Naive thymus-derived CD4-positive, alpha-beta T cell (primary cell): ENCODE data around the gene NDUFAB1. TPM values are rescaled to one million over a fixed set of nuclear protein-coding genes. Genes with fewer than 3 reads are reported as not detected.
A peak's percentile ranks its signal among the peaks of the same experiment; 100 is the strongest.

Source experiments
- ATAC-seq: fragments of 150-1000 bp; cut with Tn5 transposase; 2 replicates; pipeline ENCODE4 v1.10.0; 2021; ENCODE audit warnings: mild to moderate bottlenecking, moderate library complexity
- CTCF ChIA-PET: fragments of 350-600 bp; sonication (Branson Sonifier 250); formaldehyde crosslinking; loops from one replicate; lab custom pipeline; 2021; ENCODE audit warnings: antibody characterized with exemption; lab: Charles Lee
- POLR2A ChIA-PET: fragments of 350-600 bp; sonication (Branson Sonifier 250); formaldehyde crosslinking; loops from one replicate; lab custom pipeline; 2021; ENCODE audit warnings: antibody characterized with exemption, inconsistent platforms; lab: Charles Lee
- DNase-seq, 9 donors: peaks; one replicate each; pipeline versions ENCODE4 v3.0.0 to v3.0.0-alpha.2; 2020 to 2022; ENCODE audit warnings: mixed read lengths in 1 of 9
- H3K27ac ChIP-seq: one replicate; pipeline ENCODE4 v1.7.0; 2013; ENCODE audit warnings: mild to moderate bottlenecking, low read depth, low read length, moderate library complexity
- H3K27me3 ChIP-seq, 2 donors: one replicate each; pipeline ENCODE4 v1.7.0; 2013; ENCODE audit warnings: low read length in 2 of 2, mild to moderate bottlenecking in 2 of 2, moderate library complexity in 2 of 2; ENCODE audit not compliant: control insufficient read depth in 2 of 2, insufficient read depth in 2 of 2
- H3K36me3 ChIP-seq, 3 experiments: 1 replicate in 2 of 3; 2 replicates in 1 of 3; pipeline ENCODE4 v1.7.0; 2013; ENCODE audit warnings: low read length in 3 of 3, mild to moderate bottlenecking in 3 of 3, moderate library complexity in 1 of 3; ENCODE audit not compliant: insufficient read depth in 3 of 3, control insufficient read depth in 2 of 3
- H3K4me1 ChIP-seq, 2 donors: one replicate each; pipeline ENCODE4 v1.7.0; 2013; ENCODE audit warnings: low read length in 2 of 2, mild to moderate bottlenecking in 2 of 2, moderate library complexity in 1 of 2; ENCODE audit not compliant: control insufficient read depth in 2 of 2, insufficient read depth in 2 of 2
- H3K4me3 ChIP-seq: 2 replicates; pipeline ENCODE4 v1.7.0; 2013; ENCODE audit warnings: mild to moderate bottlenecking, low read length
- H3K9me3 ChIP-seq, 3 experiments: 1 replicate in 2 of 3; 2 replicates in 1 of 3; pipeline ENCODE4 v1.7.0; 2013; ENCODE audit warnings: low read length in 3 of 3; ENCODE audit not compliant: control insufficient read depth in 2 of 3
- H3K27ac Mint-ChIP-seq, 9 donors: one replicate each; pipeline ENCODE4 v1.8.0; 2020 to 2022; ENCODE audit warnings: mixed read lengths in 9 of 9, mild to moderate bottlenecking in 8 of 9, moderate library complexity in 5 of 9, inconsistent platforms in 2 of 9
- H3K27me3 Mint-ChIP-seq, 5 donors: one replicate each; pipeline ENCODE4 v1.8.0; 2021 to 2022; ENCODE audit warnings: mixed read lengths in 5 of 5, mild to moderate bottlenecking in 1 of 5
- H3K36me3 Mint-ChIP-seq, 5 donors: one replicate each; pipeline ENCODE4 v1.8.0; 2020 to 2022; ENCODE audit warnings: mixed read lengths in 5 of 5, mild to moderate bottlenecking in 3 of 5, inconsistent platforms in 1 of 5
- H3K4me1 Mint-ChIP-seq, 7 donors: one replicate each; pipeline ENCODE4 v1.8.0; 2020 to 2022; ENCODE audit warnings: mixed read lengths in 7 of 7, mild to moderate bottlenecking in 3 of 7, inconsistent platforms in 1 of 7
- H3K4me3 Mint-ChIP-seq, 10 donors: one replicate each; pipeline ENCODE4 v1.8.0; 2020 to 2022; ENCODE audit warnings: mild to moderate bottlenecking in 10 of 10, mixed read lengths in 10 of 10, moderate library complexity in 6 of 10, inconsistent platforms in 2 of 10
- H3K9me3 Mint-ChIP-seq, 11 donors: one replicate each; pipeline ENCODE4 v1.8.0; 2020 to 2022; ENCODE audit warnings: mixed read lengths in 11 of 11, mild to moderate bottlenecking in 4 of 11, inconsistent platforms in 1 of 11, moderate library complexity in 1 of 11
- intact Hi-C, 2 donors: fragments of 100-400 bp; cut with micrococcal nuclease; formaldehyde crosslinking; loops; one replicate each; pipeline ENCODE4 v1.15.1; 2023
- polyA plus RNA-seq, 2 donors: library from polyadenylated mRNA; unstranded; fragments of 300-500 nt; fragmentation: Illumina TruSeq; gene quantifications; one replicate each; pipeline ENCODE4 v1.2.3, GENCODE V29; 2021
- total RNA-seq, 6 experiments: library from RNA in 5 of 6; stranded (reverse) in 5 of 6; gene quantifications; 1 replicate in 5 of 6; 2 replicates in 1 of 6; pipeline ENCODE4 v1.2.3 and lab custom pipeline; 2021 to 2026

NDUFAB1 gene
- total and polyA plus RNA-seq, 7 experiments from 2014 or later = 24.2 to 209 (median 39.9) TPM

- CTCF ChIA-PET = interaction anchor here (0.6 kb wide), 1 partner anchor 145 kb away, joined by 3 read pairs; no protein-coding TSS in a partner anchor
- intact Hi-C loops = no loop called here
- H3K36me3 ChIP-seq = peaks cover 4 to 67% (median 9%) of the 10 kb centered on the region in 3 experiments
- no peaks in the 10 kb centered on the region for H3K27me3 Mint-ChIP-seq
- no peaks in the 10 kb centered on the region for H3K9me3 ChIP-seq
- no peak overlapping the region for H3K27ac Mint-ChIP-seq
- H3K27ac ChIP-seq = no peak overlapping the region
- POLR2A ChIA-PET = interaction anchor here (0.8 kb wide), 1 partner anchor 17 kb away, joined by 5 read pairs; no protein-coding TSS in a partner anchor
- H3K4me1 ChIP-seq = no peaks in the 10 kb centered on the region
- DNase-seq = no peak
- H3K4me3 Mint-ChIP-seq = no peak overlapping the region
- H3K27me3 ChIP-seq = no peaks in the 10 kb centered on the region
- peaks cover 0 to 2% (median 0%) of the 10 kb centered on the region in 7 donors for H3K4me1 Mint-ChIP-seq
- ATAC-seq = no peak
- H3K36me3 Mint-ChIP-seq = peaks cover 0 to 37% (median 12%) of the 10 kb centered on the region in 5 donors
- no peaks in the 10 kb centered on the region for H3K9me3 Mint-ChIP-seq
- no peak overlapping the region for H3K4me3 ChIP-seq
Measured at GRCh38 chr16:23579371-23579770, 16.7 kb downstream of the NDUFAB1 start.

GRCh38 chr16:23578101-23578830 lies 17.9 kb downstream of the NDUFAB1 start:
- Histone ChIP-seq H3K4me3 (no peak overlapping the region), H3K9me3 (no peaks in the 10 kb centered on the region), H3K4me1 (no peaks in the 10 kb centered on the region), H3K36me3 (peaks cover 4 to 71% (median 7%) of the 10 kb centered on the region in 3 experiments), H3K27me3 (no peaks in the 10 kb centered on the region), H3K27ac (no peak overlapping the region)
- H3K4me3 Mint-ChIP-seq = no peak overlapping the region
- DNase-seq = no peak
- peaks cover 0 to 38% (median 9%) of the 10 kb centered on the region in 5 donors for H3K36me3 Mint-ChIP-seq
- H3K27me3 Mint-ChIP-seq = no peaks in the 10 kb centered on the region
- intact Hi-C loops = no loop called here
- peaks cover 0 to 3% (median 0%) of the 10 kb centered on the region in 7 donors for H3K4me1 Mint-ChIP-seq
- ATAC-seq = no peak
- CTCF ChIA-PET = no interaction called here
- POLR2A ChIA-PET = no interaction called here
- H3K27ac Mint-ChIP-seq = peak overlapping the region in 2 of 9 donors; percentile 12 to 25
- H3K9me3 Mint-ChIP-seq = no peaks in the 10 kb centered on the region

GRCh38 chr16:23577493-23577892 lies 18.6 kb downstream of the NDUFAB1 start:
- Histone ChIP-seq H3K4me3 (no peak overlapping the region), H3K27ac (no peak overlapping the region), H3K27me3 (no peaks in the 10 kb centered on the region), H3K36me3 (peaks cover 4 to 75% (median 7%) of the 10 kb centered on the region in 3 experiments), H3K4me1 (no peaks in the 10 kb centered on the region), H3K9me3 (no peaks in the 10 kb centered on the region)
- ATAC-seq = no peak
- no peaks in the 10 kb centered on the region for H3K27me3 Mint-ChIP-seq
- intact Hi-C loops = no loop called here
- no peaks in the 10 kb centered on the region for H3K9me3 Mint-ChIP-seq
- H3K36me3 Mint-ChIP-seq = peaks cover 0 to 38% (median 9%) of the 10 kb centered on the region in 5 donors
- peaks cover 0 to 3% (median 0%) of the 10 kb centered on the region in 7 donors for H3K4me1 Mint-ChIP-seq
- no peak overlapping the region for H3K4me3 Mint-ChIP-seq
- CTCF ChIA-PET = no interaction called here
- peak overlapping the region in 1 of 9 donors; percentile 17 for H3K27ac Mint-ChIP-seq
- DNase-seq = no peak
- POLR2A ChIA-PET = no interaction called here

- ChIA-PET POLR2A (no interaction called here), CTCF (interaction anchor here (0.6 kb wide), 1 partner anchor 155 kb away, joined by 3 read pairs; no protein-coding TSS in a partner anchor)
- H3K27ac Mint-ChIP-seq = peak overlapping the region in 1 of 9 donors; percentile 91
- Histone ChIP-seq H3K36me3 (peaks cover 0 to 78% (median 0%) of the 10 kb centered on the region in 3 experiments), H3K27ac (no peak overlapping the region), H3K27me3 (no peaks in the 10 kb centered on the region), H3K9me3 (no peaks in the 10 kb centered on the region), H3K4me1 (no peaks in the 10 kb centered on the region), H3K4me3 (no peak overlapping the region)
- intact Hi-C loops = no loop called here
- DNase-seq = no peak
- ATAC-seq = no peak
- H3K9me3 Mint-ChIP-seq = no peaks in the 10 kb centered on the region
- peaks cover 0 to 4% (median 0%) of the 10 kb centered on the region in 7 donors for H3K4me1 Mint-ChIP-seq
- no peaks in the 10 kb centered on the region for H3K27me3 Mint-ChIP-seq
- H3K4me3 Mint-ChIP-seq = no peak overlapping the region
- H3K36me3 Mint-ChIP-seq = peaks cover 0 to 40% (median 12%) of the 10 kb centered on the region in 5 donors
Measured at GRCh38 chr16:23575834-23576233, 20.3 kb downstream of the NDUFAB1 start.

GRCh38 chr16:23573817-23574216 lies 22.3 kb downstream of the NDUFAB1 start:
- no peak overlapping the region for H3K4me3 Mint-ChIP-seq
- peaks cover 0 to 7% (median 0%) of the 10 kb centered on the region in 7 donors for H3K4me1 Mint-ChIP-seq
- peak overlapping the region in 1 of 9 donors; percentile 21 for H3K27ac Mint-ChIP-seq
- intact Hi-C loops = loop anchor here in 1 of 2 donors (5.0 kb wide), 1 partner anchor 33 kb away; no protein-coding TSS in a partner anchor
- no peak for ATAC-seq
- H3K27me3 Mint-ChIP-seq = no peaks in the 10 kb centered on the region
- Histone ChIP-seq H3K27ac (no peak overlapping the region), H3K27me3 (no peaks in the 10 kb centered on the region), H3K4me3 (no peak overlapping the region), H3K9me3 (no peaks in the 10 kb centered on the region), H3K4me1 (no peaks in the 10 kb centered on the region), H3K36me3 (peaks cover 0 to 73% (median 6%) of the 10 kb centered on the region in 3 experiments)
- POLR2A ChIA-PET = no interaction called here
- no peaks in the 10 kb centered on the region for H3K9me3 Mint-ChIP-seq
- CTCF ChIA-PET = no interaction called here
- peaks cover 4 to 36% (median 9%) of the 10 kb centered on the region in 5 donors for H3K36me3 Mint-ChIP-seq
- no peak for DNase-seq

- Histone ChIP-seq H3K36me3 (peaks cover 0 to 74% (median 11%) of the 10 kb centered on the region in 3 experiments), H3K9me3 (no peaks in the 10 kb centered on the region), H3K27ac (no peak overlapping the region), H3K27me3 (no peaks in the 10 kb centered on the region), H3K4me3 (no peak overlapping the region), H3K4me1 (no peaks in the 10 kb centered on the region)
- POLR2A ChIA-PET = no interaction called here
- Mint-ChIP-seq H3K9me3 (no peaks in the 10 kb centered on the region), H3K27me3 (no peaks in the 10 kb centered on the region), H3K27ac (peak overlapping the region in 1 of 9 donors; percentile 51), H3K4me1 (peaks cover 0 to 5% (median 0%) of the 10 kb centered on the region in 7 donors), H3K36me3 (peaks cover 4 to 36% (median 12%) of the 10 kb centered on the region in 5 donors), H3K4me3 (no peak overlapping the region)
- CTCF ChIA-PET = no interaction called here
- DNase-seq (no peak), ATAC-seq (no peak)
- intact Hi-C loops = loop anchor here in 1 of 2 donors (5.0 kb wide), 1 partner anchor 35 kb away; no protein-coding TSS in a partner anchor
Measured at GRCh38 chr16:23572394-23572793, 23.7 kb downstream of the NDUFAB1 start.
